ENCODE data around the gene SHF.

Gene SHF

DNA sequence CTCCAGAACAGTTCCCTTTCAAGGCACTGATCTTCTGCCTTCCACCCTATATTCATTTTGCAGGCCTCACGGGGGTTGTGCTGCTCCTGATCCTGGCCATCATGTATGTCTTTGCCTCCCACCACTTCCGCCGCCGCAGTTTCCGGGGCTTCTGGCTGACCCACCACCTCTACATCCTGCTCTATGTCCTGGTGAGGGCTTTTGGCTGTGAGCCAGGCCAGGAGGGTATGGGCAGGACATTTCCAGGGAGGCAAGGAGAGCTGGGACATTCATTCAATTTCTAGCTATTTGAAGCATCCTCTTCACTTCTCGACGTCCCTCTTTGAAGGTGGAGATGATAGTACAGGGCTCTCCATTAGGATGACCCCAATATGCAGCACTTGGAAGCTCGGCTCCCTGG lies 32.0 kb downstream of the SHF start:
- H3K4me3 ChIP-seq (ENCODE audit: control insufficient read depth, low read depth, low read length) = no peak overlapping the region
- TF ChIP-seq, protein P1, sequence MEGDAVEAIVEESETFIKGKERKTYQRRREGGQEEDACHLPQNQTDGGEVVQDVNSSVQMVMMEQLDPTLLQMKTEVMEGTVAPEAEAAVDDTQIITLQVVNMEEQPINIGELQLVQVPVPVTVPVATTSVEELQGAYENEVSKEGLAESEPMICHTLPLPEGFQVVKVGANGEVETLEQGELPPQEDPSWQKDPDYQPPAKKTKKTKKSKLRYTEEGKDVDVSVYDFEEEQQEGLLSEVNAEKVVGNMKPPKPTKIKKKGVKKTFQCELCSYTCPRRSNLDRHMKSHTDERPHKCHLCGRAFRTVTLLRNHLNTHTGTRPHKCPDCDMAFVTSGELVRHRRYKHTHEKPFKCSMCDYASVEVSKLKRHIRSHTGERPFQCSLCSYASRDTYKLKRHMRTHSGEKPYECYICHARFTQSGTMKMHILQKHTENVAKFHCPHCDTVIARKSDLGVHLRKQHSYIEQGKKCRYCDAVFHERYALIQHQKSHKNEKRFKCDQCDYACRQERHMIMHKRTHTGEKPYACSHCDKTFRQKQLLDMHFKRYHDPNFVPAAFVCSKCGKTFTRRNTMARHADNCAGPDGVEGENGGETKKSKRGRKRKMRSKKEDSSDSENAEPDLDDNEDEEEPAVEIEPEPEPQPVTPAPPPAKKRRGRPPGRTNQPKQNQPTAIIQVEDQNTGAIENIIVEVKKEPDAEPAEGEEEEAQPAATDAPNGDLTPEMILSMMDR (IDR thresholded peaks at IDR 0.05; ENCODE audit: control insufficient read depth, insufficient read depth, low read depth, low read length, missing control alignments) = no peak
- no peak for DNase-seq (ENCODE audit: low read depth)

DNA sequence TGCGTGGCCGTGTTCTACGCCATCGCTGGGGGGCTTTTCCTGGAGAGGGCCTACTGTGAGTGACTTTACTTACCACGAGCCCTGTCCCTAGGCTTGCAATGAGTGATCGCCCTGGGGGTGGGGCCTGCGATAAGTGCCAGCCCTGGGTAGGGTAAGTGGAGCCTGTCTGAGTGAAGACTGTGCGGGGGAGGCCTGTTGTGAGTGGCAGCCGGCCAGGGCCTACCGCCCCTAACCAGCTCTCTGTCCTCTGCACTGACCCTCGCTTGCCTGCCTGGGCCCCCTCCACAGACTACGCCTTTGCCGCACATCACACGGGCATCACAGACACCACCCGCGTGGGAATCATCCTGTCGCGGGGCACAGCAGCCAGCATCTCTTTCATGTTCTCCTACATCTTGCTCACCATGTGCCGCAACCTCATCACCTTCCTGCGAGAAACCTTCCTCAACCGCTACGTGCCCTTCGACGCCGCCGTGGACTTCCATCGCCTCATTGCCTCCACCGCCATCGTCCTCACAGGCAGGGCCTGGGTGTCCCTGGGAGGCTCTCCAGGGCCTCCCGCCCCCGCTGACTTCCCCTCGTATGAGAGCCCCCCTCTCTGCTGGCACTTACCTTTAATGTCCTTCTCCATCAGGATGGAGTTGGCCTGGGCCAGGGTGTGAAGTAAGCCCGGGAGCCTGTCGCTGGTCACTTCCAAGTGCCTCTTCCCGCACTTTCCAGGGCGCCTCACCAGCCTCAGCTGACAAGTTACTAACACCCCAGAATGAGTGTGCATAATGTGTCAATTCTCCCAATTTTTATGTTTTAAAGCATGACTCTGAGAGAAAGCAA lies 35.6 kb downstream of the SHF start:
- DNase-seq (ENCODE audit: low read depth) = no peak
- TF ChIP-seq, protein P1 (IDR thresholded peaks at IDR 0.05; ENCODE audit: control insufficient read depth, insufficient read depth, low read depth, low read length, missing control alignments) = no peak

DNA sequence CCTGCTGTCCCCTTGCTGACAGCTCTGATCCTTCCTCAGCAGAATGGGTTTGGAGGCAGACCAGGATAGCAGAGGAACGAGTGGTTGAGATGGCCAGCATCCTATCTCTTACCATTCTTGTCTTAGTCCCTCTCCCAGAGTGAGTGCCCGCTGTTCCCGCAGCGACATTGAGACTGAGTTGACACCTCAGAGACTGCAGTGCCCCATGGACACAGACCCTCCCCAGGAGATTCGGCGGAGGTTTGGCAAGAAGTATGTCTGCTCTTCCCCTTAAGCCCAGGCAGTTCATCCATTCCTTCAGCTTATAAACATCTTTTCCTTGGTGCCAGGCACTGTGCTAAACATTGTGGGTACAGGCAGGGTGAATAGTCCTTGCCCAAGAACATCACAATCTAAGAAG lies 36.8 kb downstream of the SHF start:
- no peak for DNase-seq (ENCODE audit: low read depth)
- TF ChIP-seq, protein P1 (IDR thresholded peaks at IDR 0.05; ENCODE audit: control insufficient read depth, insufficient read depth, low read depth, low read length, missing control alignments) = no peak
- H3K4me3 ChIP-seq (ENCODE audit: control insufficient read depth, low read depth, low read length) = no peak overlapping the region

More for the DNA sequence above, 35.6 kb downstream of the SHF start:
- H3K4me3 ChIP-seq (ENCODE audit: control insufficient read depth, low read depth, low read length) = no peak overlapping the region

DNA sequence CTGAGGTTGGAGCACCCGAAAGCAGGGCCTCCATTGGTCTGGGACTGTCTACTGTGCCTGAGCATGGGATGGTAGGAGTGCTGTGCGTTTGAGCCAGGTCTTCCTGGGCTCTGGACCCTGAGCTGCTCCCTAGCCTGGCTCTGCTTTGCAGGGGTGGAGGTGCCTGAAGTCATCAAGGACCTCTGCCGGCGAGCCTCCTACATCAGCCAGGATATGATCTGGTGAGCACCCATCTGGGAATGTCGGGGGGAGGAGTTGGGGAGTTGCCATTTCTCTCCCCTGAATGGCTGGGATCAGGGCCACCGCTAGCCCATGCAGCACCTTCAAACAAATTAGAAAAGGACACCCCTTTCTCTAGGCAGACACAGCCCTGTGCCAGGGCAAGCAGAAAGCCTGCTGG lies 37.3 kb downstream of the SHF start:
- TF ChIP-seq, protein P1 (IDR thresholded peaks at IDR 0.05; ENCODE audit: control insufficient read depth, insufficient read depth, low read depth, low read length, missing control alignments) = no peak
- H3K4me3 ChIP-seq (ENCODE audit: control insufficient read depth, low read depth, low read length) = no peak overlapping the region
- no peak for DNase-seq (ENCODE audit: low read depth)

DNA sequence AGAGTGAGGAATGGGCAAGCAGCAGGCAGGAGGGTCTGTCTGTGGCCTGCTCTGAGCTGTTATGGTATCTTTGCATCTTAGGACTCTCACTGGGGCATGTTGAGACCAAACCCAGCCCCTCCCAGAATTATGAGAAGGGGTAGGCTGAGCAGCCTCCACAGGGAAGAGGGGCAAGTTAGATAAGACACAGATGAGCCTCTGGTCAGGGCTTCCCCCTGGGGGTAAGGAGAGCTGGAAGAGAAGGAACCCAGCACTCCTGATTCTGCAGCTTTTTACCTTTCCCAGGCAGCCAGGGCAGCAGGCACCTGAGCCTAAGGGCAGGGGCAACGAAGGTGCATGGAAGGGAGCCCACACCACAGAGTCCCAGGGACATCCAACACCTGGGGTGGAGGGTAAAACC lies 38.7 kb downstream of the SHF start:
- TF ChIP-seq, protein P1 (IDR thresholded peaks at IDR 0.05; ENCODE audit: control insufficient read depth, insufficient read depth, low read depth, low read length, missing control alignments) = no peak
- no peak for DNase-seq (ENCODE audit: low read depth)
- no peak overlapping the region for H3K4me3 ChIP-seq (ENCODE audit: control insufficient read depth, low read depth, low read length)

DNA sequence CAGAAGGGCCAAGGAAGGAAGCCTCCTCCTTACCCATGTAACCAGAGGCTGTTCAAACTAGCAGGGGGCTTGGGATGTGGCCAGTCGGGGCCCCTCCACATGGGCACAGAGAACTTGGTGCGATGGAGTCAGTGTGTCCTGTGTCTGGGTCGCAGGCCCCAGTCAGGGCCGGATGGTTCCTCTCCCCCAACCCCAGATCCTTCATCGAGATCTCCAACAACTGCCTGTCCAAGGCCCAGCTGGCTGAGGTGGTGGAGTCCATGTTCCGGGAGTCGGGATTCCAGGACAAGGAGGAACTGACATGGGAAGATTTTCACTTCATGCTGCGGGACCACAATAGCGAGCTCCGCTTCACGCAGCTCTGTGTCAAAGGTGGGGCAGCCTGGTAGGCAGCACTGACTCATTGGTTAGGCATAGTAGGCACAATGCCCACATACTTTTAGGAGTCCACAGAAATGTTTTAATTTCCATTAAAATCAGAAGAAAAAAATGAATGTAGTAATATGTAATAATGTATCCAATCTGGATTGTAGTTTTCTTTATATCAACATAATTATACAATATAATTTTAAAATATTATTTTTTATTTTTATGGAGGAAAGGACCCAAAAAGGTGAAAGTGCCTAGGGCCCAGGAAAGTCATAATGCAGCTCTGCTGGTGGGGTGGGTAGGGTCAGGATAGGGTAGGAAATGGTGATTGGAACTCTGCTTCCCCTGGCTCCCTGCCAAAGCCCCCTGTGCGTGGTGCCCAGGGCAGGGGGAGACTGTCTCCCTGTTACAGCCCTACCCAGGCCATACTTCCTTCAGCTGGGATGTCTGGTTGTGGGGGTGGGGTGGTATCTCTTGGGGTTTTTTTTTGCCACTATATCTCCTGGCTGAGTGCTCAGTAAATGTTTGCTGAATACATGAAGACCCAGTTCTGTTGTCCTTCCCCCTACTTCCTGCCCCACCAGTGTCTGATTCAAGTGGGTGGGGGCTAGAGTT lies 39.4 kb downstream of the SHF start:
- TF ChIP-seq, protein P1 (IDR thresholded peaks at IDR 0.05; ENCODE audit: control insufficient read depth, insufficient read depth, low read depth, low read length, missing control alignments) = no peak
- no peak for DNase-seq (ENCODE audit: low read depth)
- H3K4me3 ChIP-seq (ENCODE audit: control insufficient read depth, low read depth, low read length) = no peak overlapping the region

Measured in AG09309 (cell line).